Pulmonary artery endothelial cell (primary cell): ENCODE data around the gene OGA. TPM values are rescaled to one million over a fixed set of nuclear protein-coding genes. Genes with fewer than 3 reads are reported as not detected.
A peak's percentile ranks its signal among the peaks of the same experiment; 100 is the strongest.

ENCODE experiments used
- DNase-seq: peaks from one replicate; pipeline ENCODE4 v3.0.0-alpha.2; 2011; ENCODE audit warnings: low read depth, low spot score
- total RNA-seq: library from RNA; depleted of rRNA; stranded (reverse); fragments of >200 nt; gene quantifications from 2 replicates; pipeline ENCODE4 v1.2.3, GENCODE V29; 2014

OGA gene
- total RNA-seq: 80.0 and 84.5 TPM in 2 replicates

DNA sequence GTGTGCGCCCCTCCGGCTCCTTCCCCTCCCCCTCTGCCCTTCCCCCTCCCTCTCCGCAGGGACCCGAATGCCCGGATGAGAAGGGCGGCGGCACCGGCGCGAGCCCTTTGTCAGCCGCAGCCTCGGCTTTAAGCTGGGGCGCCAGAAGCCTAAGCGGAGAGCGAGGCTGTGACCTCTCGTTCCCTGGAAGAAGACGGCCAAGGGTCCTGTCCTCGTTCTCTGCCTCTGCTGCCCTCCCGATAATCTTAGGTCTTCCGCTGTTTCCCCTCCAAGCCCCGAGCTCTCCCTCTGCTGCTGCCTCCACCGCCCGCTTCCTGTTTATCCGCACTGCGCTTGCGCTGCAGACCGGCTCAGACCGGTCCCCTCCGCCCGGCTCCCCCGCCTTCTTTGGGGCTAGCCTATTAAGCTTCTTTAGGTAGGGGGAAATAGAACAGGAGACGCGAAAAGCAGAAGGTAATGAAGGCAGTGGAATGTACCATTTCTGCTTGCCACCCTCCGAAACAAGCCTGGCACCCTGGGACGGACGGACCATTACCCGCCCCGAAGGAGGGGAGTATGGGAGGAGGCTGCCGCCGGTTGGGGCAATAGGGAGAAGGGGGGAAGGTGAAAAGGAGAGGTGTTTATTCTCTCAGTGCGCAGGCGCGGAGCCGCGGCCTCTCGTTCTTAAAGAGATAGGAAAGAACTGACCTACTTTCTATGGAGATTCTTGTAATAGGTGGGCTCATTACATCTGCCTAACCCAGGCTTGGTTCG lies at the start of gene OGA:
OGA (minus strand) TSS at position 326 of the 753 bp plus-strand sequence. CDS start 422 bp downstream, outside the sequence.
- DNase-seq: peak; percentile 100

DNA sequence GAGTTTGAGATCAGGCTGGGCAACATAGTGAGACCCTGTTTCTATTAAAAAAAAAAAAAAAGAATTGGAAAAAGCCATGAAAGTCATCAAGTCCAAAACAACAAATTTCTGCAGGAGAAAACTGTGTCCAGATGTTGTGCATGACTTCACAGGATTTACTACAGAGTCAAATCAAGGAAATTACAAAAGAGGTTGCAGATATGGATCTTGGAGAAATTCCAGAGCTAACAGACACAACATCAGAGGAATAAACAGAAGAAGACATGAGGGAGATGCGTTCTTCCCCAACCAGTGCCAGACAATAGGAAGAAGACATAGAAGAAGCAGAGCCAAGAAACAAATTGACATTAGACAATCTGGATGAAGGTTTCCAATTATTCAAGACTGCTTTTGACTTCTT lies 49.7 kb upstream of the OGA start:
- DNase-seq: no peak

DNA sequence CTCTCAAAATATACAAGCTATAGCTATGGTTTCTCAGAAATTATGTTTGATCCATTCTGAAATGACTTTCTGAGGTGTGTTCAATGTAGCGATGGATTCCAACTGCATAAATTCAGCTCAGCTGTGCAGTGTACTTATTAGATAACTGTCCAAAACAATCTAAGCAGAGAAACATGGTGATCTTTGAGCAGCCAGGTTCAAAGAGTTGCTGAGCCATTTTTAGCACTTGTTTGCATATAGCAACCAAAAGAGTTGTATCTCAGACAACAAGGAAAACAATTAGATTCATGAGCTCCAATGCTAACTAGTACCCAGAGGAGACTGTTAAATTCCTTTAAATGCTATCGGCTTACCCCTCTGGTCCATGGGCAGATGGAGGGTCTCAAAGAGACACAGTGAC lies 41.3 kb upstream of the OGA start:
- DNase-seq: no peak

DNA sequence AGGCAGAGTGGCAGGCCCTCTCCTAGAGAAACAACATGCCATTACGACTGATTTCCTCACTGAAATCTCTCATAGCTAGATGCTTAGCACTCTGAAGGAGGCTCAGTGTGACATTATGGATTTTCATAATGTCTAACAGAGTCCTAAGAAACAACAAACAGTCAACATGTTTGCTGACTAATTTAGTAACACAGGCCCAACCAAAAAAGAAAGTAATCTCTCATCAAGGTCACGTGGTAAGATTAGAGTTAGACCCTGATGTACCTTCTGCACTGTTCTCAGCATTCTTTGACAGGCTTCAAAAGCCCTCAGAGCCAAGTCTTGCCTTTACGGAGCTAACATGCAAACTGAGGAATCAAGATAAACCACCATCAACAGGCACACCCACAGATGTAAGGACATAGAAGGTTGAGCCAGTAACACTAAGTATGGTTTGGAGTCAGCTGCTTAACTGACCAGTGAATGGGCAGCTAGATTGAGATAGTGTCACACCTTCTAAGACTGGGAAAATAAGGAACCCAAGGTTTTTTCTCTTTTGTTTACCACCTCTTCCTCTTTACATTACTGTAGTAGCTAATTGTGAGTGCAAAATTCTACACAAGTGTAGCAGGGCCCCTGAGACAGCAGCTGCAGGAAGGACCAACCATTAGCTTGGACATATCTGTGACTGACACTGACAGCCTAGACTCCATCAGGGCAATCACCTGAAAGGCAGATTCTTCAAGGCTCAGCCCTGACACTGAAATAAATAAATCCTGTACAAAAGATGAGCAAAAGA lies 40.7 kb upstream of the OGA start:
- DNase-seq: no peak

DNA sequence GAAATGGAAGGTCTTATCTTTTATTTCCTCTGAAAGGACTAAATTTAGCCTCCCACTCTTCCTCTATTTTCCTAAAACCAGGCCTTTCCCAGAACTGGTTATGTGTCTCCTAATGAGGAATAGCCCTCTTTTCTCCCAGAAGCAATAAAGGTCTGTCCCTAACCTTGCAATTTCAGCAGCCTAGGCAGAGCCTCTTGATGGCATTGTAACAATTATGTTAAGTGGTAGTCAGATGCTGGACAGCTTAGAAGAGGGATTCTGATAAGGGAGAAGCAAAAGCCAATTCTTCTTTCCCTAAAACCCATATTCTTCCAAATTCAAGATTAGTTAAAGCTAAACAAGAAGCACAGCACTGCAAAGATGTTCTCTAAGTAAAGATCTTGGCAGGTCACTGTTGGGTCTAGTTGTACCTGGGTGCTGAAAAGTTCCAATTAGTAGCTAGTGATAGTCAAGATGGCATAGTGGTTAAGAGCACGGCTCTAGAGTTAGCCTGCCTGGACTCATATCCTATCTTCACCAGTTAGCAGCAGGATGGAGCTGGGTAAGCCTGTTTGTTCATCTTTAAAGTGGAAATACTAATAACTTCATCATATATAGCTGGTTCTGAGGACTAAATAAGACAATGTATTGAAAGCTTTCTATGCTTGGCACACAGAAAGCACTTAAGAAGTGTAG lies 39.7 kb upstream of the OGA start:
- DNase-seq: no peak

DNA sequence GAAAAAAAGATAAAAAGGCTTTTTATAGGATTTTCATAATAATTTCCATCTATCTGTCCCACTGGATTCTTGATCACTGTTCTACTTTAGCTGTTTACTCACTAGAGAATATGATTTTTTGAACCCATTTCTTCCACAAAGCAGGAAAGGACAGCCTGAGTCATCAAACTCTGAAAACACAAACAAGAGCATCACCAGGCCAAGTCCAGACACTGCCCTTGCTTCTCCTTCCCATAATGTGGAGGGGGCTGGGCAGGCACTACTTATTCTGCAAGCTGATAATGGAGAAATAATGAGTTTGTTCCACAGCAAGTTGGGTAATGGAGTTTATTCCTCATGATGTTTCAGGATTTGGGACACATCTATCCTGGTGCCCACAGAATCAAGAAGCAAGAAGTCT lies 38.4 kb upstream of the OGA start:
- peak; percentile 17 for DNase-seq

DNA sequence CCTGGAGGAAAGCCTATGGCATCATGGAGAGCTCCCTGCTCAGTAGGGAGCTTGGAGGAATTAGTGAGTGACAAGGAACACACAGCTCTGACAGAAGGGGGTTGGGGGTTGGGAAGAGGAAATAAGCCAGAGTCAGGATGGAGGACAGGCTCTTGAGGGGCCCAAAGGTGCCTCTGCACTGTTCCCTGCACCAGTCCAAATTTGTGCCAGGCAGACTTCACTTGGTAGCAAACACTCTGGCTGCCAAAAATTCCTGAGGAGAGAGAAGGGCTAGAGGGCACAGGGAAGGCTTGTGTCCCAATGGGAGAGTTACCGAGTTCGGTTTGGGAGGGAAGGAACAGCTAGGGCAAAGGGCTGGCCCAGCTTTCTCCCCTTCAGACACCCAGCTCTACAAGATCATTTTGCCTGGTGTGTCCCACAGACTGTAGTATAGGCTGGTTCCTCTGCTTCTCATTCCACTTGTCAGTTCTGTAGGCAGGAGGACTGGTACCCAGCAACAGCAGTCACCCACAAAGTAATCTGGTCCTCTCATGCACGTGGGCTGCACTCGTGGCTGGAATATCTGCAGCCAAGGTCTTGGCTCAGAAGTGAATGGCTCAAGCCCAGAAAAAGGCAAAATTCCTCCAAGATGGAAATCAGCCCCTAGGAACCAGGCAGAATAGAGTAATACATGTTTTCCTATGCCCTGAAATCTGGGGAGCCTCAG lies 33.3 kb upstream of the OGA start:
- DNase-seq: no peak

DNA sequence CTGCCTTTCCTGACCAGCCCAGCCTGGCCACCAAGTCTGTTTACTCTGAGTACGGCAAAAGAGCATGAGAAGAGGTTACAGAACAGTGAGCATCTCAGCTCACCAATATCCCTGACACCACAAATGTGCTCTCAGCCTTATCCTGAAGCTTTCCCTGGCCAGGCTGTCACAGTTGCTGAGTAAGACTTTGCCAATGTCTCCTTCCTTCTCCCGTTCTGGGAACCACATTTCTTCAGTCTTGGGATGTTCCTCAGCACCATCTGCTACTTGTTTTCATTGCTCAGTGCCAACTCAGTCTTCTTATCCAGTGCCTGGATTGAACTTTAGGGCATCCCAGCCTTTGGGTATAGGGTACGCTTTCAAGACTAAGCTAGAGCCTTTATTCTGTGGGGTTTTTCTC lies 32.5 kb upstream of the OGA start:
- no peak for DNase-seq

DNA sequence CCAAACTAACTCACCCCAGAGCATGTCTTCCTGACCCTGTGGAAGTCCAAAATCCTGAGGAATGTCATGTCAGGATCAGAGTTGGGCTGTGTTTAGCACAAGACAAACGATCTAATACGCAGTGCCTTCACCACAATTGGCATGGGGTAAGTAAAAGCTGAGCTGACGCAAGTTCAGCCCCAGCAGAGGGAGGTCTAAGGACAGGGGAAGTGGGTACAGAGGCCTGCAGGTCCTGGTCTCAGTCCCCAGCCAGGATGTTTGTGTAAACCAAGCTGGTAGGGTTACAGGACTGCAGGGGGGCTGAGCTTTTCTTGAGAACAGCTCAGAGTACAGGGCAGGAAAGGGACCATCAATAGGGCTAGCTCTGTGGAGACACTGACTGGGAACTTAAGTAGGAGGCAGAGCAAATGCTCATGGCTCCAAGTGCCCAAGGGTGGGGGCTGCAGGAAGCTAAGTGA lies 30.7 kb upstream of the OGA start:
- DNase-seq: no peak

DNA sequence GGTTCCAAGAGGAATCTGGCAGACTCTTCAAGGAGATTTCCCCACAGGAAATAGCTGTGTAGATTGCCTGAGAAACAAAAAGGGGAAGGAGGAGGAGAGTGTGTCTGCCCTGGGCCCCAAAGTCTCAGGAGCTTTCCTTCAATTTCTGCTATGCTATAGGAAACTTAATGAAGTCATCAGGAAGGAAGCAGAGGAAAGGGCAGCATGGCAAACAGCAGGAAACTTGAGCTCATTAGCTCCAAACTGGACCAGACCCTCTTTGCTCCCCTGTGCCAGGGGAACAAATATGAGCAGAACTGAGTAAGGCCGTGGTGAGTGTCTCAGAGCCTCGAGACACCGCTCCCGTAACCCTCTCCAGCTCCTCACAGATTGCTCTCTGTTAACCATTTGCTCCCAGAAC lies 30.2 kb upstream of the OGA start:
- peak; percentile 30 for DNase-seq

DNA sequence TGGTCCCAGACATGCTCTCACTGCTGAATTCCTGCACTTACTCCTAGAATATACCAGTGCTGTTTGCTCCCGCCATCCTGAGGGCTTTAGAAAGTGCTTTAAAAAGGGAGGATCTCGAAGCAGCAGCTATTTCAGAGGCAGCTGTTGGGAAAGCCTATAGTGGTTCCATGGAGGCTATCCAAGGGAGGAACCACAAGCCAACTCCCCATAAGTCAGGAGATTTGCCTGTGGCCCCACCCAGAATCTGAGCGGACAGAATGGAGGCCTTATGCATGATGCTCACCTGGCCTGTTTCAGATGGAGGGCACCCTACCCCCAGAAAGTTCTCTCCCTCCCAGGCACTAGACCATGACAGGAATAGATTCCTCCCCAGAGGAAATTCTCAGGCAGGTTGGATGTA lies 27.6 kb upstream of the OGA start:
- DNase-seq: no peak

DNA sequence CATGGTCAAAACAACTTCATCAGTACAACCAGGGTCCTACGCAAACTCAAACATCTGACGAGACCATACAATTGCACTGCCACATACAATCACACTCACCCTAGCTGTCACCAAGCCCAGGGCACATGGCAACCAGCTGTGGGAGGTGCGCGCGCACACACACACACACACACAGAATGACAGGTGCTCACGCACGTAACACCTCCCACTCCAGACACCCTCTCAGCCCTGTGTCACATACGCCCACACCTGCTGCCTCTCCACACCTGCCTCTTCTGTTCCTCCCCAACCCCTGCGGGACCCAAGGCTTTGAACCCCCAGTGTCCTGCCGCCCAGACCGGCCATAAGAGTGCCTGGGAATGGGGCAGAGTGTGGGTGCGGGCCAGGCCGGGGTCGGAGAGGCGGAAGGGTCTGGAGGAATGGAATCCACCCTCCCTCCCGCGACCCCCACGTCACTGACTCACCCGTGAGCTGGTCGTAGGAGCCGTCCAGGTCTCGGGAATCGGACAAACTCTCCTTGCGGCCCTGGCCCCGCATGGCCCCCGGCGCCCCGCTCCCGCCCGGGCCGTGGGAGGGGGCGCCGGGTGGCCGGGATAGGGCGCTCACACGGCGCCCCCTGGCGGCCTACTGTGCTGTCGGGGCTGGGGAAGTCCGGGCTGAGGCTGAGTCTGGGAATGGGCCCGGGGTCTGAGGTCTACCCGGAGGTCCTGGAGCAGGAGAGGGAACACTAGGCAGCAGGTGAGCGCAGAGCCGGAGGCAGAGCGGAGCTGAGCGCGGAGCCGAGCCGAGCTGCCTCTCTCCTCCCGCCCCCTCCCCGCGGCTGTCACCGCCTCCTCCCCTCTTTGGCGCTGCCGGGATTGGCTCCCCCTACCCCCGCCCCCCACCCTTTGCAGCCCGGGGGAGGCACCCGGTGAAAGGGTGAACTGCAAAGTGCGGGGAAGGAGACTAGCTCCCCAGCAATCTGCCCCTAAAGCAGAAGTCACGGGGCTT lies 25.1 kb upstream of the OGA start, which contains the start of gene KCNIP2:
KCNIP2 (minus strand) TSS at position 769 of the 990 bp plus-strand sequence; CDS start at position 537, 232 bp downstream.
- no peak for DNase-seq

DNA sequence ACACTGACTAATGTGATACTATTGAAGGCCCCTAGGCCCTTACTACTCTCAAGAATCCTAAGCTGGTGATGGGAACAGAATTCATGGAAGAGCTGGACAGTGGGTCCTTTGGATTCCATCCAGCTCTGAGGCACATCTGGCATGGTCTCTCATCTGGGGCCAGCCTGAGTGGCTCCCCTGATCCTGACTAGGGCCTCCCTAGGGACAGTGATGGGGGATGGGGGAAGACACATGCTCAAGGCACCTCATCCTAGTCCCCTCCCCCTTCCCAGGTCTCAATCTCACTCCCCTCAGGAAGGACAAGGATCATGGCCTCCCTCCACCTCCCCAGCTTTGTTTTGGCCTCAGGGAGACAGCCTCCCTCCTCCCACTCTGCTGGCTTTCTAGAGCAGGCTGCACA lies 23.6 kb upstream of the OGA start:
- DNase-seq: no peak

DNA sequence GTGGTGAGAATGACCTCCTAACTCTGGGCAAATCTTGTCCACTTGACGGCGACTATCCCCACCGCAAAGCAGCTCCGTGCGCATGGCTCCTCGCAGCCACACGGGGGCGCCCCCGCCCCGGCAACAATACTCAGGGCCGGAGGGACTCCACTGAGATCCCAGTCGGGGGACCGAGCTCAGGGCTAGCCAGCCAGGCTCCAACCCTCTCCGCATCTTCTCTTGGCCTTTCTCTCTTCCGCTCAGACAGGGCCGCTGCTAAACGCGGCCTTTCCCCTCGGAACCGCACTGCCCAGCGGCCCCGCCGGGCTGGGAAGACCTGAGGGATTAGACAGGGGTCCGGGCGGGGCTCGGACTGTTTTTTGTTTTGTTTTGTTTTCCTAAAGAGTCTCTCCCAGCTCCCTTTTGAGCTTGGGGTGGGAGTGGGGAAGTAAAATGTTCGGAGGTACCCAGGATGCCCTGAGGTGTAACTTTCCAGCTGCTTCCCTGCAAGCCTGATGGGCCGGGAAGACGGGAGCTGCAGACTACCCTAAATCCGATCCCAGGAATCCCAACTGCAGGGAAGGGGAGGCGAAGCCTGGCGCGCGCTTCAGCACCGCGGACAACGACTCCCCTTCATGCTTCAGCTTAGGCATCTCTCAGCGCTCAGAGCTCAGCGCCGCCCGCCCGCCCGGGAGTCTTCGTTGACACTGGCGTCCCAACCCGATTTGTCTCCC lies 22.7 kb upstream of the OGA start:
- peak; percentile 55 for DNase-seq

DNA sequence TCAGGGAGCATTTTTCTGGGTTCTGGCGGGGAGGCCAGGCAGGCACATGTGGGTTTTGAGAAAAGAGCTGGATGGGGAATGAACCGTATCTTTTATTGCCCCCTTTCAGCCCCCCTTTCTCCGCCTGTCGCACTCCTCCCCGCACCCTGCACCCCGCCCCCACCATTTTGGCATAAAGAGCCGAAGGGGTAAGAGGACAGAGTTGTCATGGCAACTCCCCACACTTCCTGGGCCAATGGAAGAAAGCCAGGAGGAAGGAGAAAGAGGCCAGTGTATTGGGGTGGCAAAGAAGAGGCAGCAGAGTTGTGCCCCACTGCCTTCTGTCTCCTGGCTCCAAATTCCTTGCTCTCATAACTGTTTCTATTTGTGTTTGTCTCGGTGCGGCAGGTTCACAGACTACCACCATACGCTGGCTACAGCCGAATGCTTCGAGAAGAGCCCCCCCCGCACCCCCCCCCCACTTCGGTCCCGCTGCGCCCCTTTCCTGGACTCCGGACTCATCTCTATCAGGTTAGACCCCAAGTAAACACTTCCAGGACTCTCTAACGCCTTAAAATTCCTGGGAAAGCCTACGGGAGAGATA lies 21.9 kb upstream of the OGA start:
- no peak for DNase-seq

DNA sequence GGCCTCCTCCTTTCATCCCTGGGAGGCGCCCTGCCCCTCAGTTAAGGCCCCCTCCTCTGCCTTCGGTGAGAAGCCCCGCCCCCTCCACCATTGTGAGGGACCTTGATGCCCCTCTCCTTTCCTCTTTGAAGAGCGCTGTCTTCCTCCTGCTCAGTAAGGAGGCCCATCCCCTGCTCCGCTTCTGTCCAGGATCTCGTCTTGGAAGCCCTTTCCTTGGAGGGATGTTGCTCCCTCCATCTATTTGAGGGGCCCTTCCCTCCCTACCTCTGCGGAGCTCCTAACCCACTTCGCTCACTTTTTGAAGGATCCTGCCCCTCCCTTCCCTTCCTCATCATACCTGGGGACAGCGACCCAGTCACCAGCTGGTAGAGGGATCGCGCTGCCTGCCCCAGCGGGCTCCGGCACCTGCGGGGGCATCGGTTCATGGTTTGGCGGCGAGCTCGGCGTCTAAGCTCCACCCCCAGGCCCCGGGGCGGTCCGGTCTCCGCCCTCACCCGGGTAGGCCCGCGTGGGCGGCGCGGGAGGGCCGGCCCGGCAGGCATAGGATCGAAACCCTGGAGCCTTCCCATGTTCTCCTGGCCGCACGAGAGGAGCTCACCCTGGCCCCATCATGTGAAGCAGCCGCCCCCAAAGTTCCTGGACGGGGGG lies 21.3 kb upstream of the OGA start:
- DNase-seq: no peak

DNA sequence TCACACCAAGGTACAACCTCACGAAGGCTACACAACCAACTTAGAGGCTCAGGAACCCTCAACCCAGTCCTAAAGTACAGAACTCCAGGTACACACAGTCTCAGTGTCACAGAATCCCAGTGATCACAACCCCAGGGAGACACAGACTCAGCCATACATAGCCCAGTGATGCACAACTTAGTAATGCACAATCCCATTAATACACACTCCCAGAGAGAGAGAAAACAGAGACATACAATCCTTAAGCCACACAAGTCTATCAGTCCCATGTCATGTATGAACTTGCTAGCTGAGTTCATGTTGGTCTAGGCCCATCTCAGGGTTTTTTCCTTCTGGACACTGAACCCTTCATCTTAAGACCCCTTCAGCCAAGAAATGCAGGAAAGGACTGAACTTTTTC lies 20.8 kb upstream of the OGA start:
- DNase-seq: no peak

DNA sequence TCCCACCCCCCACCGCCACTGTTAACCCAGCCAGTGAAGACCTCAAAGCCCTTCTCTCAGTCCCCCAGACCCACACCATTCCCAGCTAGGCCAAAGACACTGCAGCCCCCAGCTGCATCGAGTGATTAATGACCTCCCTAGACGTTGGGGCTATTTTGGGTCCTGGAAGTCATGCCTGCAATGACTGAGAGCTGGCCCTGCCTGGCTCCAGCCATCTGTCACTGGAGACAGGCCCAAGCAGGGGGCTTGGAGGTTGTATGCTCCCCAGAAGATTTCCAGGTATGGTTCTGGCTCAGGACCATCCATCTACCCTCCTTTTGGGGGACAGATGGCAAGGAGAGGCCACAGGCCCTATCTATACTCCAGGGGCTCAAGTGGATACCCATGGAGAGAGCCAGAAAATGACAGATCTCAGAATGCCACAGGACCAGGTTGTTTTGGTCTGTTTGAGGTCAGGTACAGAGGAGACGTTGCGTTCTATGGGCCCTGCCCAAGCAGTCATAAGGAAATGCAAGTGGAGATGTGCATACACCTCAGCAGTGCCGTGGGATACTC lies 20.2 kb upstream of the OGA start:
- no peak for DNase-seq
